Measurements from ENCODE around the gene ATCAY.

DNA sequence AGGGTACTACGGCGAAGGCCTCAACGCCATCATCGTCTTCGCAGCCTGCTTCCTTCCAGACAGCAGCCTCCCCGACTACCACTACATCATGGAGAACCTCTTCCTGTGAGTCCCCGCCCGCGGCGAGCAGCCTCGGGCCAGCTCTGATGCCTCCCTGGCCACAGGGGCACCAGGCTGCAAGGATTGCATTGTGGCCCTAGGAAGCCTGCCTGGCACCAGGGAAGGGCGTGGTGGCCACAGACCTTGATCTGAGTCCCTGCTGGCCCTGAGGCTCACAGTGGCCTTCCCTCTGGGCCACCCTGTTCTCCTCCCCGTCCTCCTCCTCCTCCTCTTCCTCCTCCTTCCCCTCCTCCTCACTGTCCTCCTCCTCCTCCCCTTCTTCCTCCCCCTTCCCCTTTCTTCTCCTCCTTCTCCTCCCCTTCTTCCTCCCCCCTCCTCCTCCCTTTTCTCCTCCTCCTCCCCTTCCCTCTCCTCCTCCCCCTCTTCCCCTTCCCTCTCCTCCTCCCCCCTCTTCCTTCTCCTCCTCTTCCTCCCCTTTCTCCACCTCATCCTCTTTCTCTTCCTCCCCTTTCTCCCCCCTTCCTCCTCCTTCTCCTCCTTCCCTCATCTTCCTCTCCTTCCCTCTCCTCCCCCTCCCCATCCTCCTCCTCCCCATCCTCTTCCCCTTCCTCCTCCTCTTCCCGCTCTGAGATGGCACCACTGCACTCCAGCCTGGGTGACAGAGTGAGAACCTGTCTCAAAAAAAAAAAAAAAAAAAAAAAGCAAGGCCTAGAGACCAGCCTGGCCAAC is 28.0 kb downstream of the ATCAY start:
- no peak for TF ChIP-seq EZH2phosphoT487 (IDR thresholded peaks at IDR 0.05)
- TF ChIP-seq, protein P1, sequence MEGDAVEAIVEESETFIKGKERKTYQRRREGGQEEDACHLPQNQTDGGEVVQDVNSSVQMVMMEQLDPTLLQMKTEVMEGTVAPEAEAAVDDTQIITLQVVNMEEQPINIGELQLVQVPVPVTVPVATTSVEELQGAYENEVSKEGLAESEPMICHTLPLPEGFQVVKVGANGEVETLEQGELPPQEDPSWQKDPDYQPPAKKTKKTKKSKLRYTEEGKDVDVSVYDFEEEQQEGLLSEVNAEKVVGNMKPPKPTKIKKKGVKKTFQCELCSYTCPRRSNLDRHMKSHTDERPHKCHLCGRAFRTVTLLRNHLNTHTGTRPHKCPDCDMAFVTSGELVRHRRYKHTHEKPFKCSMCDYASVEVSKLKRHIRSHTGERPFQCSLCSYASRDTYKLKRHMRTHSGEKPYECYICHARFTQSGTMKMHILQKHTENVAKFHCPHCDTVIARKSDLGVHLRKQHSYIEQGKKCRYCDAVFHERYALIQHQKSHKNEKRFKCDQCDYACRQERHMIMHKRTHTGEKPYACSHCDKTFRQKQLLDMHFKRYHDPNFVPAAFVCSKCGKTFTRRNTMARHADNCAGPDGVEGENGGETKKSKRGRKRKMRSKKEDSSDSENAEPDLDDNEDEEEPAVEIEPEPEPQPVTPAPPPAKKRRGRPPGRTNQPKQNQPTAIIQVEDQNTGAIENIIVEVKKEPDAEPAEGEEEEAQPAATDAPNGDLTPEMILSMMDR (IDR thresholded peaks at IDR 0.05) = no peak
